ENCODE results near the gene GOLGA6L7.
"Not testable (repeated sequence)": the region's sequence is repeated elsewhere in the genome, so short reads cannot be mapped to it uniquely, and the experiment has no call there.

Gene GOLGA6L7

GRCh38 chr15:28884151-28884940, 35.9 kb upstream of the GOLGA6L7 start:
- FAIRE-seq, result no peak

DNA sequence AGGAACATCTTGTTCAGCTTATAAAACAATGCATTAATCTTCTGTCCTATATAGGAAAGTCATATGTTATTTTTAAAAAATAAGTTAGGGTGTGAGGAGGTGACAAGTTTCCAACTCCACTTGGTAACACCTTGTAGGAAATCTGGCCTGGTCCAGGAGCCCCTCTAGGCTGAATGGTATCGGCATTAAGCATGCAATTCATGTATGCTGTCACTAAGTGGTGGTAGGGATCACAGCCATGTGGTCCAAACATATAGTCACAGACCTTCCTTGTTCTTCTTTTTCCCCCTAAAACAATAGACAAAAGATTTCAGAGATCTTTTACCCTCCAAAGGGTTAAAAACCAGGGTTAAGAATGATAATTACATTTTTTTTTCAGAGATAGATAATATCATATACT, 33.2 kb upstream of the GOLGA6L7 start:
- FAIRE-seq, result no peak

- no peak for FAIRE-seq
Measured at GRCh38 chr15:28881170-28881569, 32.7 kb upstream of the GOLGA6L7 start.

GRCh38 chr15:28880680-28881079, 32.2 kb upstream of the GOLGA6L7 start:
- no peak for FAIRE-seq

DNA sequence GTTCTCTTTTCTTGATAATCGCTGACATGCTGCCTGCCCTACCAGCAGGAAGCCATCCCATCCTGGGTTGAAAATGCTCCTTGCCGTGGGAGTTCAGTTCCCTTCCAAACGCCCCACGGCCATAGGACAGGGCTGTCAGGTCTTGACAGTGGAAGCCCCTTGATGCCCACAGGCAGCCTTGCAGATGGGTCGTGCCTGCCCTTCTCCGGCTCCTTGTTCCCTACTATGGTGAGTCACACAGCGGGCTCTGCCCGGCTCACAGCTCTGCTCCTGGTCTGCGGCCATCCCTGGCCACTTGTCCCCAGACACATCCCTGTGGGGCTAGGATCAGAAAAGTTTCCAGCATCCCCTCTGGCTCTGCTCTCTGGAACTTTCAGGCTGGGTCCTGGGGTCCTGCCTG, 31.1 kb upstream of the GOLGA6L7 start:
- no peak for FAIRE-seq

GRCh38 chr15:28878209-28878608, 29.8 kb upstream of the GOLGA6L7 start:
- no peak for FAIRE-seq

- no peak for FAIRE-seq
Measured at GRCh38 chr15:28876845-28877185, 28.4 kb upstream of the GOLGA6L7 start.

GRCh38 chr15:28876131-28876844, 27.8 kb upstream of the GOLGA6L7 start:
- FAIRE-seq, result no peak

- FAIRE-seq, result no peak
Measured at GRCh38 chr15:28875461-28876000, 27.1 kb upstream of the GOLGA6L7 start.

DNA sequence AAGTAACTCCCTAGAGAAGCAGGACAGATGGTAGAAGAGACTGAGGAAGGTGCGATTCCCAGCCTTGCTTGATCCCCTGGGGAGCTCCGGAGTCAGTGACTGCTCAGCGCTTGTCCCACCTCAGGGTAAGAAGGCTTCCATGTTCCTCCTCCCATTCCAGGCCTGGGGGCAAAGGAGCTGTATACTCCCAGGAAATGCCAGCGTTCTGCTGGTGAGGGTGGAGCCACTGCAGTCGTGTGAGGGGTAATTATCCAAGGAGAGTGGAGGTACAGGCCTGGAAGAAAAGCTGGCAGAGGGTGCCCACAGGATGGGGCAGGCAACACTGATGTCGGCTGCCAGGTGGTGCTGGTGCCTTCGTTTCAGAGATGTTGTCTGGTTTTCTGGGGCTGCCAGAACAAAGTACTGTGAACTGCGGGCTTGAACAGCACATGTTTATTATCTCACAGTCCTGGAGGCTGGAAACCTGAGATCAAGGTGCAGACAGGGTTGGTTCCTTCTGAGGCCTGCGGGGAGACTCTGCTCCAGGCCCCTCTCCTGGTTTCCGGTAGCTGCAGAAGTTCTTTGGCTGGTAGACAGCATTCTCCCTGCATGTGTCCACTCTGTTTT, 25.2 kb upstream of the GOLGA6L7 start:
- FAIRE-seq, result no peak

DNA sequence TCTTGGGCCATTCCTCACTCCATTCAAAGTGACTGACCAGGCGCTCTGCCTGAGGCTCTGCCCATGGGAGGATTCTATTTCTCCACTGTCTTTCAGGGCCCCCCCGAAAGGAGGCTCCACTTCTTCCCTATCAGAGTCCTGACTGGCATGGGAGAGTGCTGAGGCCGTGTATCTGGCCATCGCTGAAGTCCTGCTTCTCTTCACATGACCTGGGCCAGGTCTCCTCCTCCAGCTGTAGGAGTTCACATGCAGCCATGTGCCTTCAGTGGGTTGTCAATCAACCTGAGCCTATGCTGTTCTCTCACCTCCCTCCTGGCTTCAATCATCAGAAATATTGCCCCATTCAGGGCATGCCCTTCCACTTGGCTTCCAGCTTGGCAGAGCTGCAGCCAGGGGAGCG, 24.6 kb upstream of the GOLGA6L7 start:
- no peak for FAIRE-seq

GRCh38 chr15:28871168-28871567, 22.7 kb upstream of the GOLGA6L7 start:
- no peak for FAIRE-seq

DNA sequence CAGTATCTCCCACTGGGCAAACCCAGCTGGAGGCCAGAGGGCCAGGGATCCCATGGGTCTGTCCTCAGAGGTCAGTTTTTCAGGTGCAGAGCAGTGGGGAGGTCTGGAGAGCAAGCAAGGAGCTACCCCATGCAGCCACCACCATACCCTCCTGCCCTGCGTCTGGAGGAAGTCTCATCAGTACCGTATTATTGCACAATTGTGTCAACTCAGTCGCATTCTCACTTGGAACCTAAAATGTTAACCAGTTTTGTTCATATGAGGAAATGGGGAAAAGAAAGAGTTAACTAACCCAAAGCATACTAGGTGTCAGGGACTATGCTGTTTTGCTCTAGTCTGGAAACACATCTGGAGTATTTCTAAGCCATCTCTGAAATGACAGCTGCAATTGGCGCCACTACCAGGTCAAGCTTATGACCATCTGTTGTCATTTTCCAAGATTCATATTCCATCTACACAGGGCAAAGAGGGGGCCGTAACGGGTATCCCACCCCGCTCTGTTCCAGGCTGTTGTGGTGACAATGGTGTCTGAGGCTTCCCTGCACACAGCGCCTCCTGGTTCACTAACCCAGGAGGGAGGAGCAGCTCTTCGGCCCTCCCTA, 20.4 kb upstream of the GOLGA6L7 start:
- FAIRE-seq, result no peak

DNA sequence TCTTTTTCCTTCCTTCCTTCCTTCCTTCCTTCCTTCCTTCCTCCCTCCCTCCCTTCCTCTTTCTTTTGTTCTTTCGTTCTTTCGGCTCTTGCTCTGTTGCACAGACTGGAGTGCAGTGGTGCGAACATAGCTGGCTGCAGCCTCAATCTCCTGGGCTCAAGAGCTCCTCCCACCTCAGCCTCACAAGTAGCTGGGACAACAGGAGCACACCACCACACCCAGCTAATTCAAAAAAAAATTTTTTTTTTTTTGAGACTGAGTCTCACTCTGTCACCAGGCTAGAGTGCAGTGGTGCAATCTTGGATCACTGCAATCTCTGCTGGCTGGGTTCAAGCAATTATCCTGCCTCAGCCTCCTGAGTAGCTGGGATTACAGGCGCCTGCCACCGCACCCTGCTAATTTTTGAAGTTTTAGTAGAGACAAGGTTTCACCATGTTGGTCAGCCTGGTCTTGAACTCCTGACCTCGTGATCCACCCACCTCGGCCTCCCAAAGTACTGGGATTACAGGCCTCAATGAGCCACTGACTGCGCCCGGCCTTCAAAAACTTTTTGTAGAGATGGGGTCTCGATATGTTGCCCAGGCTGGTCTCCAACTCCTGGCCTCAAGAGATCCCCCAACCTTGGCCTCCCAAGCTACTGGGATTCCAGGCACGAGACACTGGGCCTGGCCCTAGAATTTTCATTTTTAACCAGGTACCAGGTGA, 13.3 kb upstream of the GOLGA6L7 start:
- not testable (repeated sequence) for FAIRE-seq

DNA sequence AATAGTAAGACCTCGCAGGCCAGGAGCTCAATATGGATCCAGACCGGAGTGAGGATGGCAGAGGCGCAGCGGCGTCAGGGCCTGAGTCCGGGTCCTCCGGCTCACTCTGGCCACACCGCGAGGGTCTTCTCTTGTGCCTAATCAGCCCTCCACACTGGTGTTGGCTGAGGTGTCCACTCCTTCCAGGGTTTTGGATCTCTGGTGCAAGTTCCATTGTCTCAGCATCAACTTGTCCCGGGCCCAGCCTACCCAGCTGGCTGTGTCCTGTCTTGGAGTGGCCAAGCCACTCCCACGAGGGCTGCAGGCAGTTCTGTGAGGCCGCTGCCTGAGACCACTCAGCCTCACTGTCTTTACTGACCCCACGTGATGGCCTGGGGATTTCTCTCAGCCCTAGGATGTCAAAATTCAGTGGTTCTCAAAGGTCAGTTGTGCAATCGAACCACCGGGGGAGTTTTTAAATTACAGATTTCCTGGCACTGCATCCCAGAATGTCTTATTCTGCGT, 12.6 kb upstream of the GOLGA6L7 start:
- FAIRE-seq, result no peak

- not testable (repeated sequence) for FAIRE-seq
Measured at GRCh38 chr15:28854578-28854977, 6.1 kb upstream of the GOLGA6L7 start.

GRCh38 chr15:28853654-28854053, 5.2 kb upstream of the GOLGA6L7 start:
- FAIRE-seq, result not testable (repeated sequence)

- FAIRE-seq, result not testable (repeated sequence)
Measured at GRCh38 chr15:28849766-28850165, 1.3 kb upstream of the GOLGA6L7 start.

GRCh38 chr15:28849271-28849670, 827 bp upstream of the GOLGA6L7 start:
- FAIRE-seq, result not testable (repeated sequence)

GRCh38 chr15:28847959-28848358, 485 bp downstream of the GOLGA6L7 start:
- FAIRE-seq, result not testable (repeated sequence)

DNA sequence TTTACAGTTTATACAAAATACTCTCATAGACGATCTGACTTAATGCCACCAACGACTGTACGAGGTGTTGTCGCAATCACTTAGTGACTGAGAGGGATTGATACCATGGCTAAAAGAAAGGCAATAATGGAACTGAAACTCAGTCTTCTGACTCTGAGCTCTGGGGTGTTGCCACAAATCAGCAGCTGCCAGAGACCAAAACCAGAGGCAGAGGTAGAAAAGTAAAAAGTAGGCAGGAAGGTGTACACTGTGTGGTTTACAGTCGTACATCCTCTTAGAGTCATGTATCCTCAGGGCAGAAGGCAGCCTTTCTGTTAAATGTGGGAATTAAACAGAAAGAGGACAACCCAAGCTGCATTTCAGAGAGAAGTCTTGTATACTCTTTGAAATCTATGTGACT, 1.2 kb downstream of the GOLGA6L7 start:
- FAIRE-seq, result not testable (repeated sequence)

DNA sequence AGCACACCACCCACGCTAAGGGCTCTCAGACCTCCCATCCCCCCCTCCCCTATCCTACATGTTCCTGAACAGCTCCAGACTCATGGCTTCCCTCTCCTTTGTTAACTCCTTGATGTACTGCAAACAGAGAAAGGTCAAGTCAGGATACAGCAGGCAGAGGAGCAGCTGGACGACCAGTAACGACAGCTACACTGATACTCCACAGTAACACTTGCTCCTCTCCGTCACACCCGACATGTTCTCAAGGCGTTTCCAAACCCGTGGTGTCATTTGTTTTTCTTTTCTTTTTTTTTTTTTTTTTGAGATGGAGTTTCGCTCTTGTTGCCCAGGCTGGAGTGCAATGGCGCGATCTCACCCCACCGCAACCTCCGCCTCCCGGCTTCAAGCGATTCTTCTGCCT, 4.3 kb downstream of the GOLGA6L7 start:
- FAIRE-seq, result not testable (repeated sequence)
